IMR-90 (cell line): ENCODE data around the gene HHIP. TPM values are rescaled to one million over a fixed set of nuclear protein-coding genes. Genes with fewer than 3 reads are reported as not detected.

Experiments used
- ATAC-seq: fragments of 200-7000 bp; cut with Tn5 transposase; 2 replicates; pipeline ENCODE4 v1.9.1; 2020; ENCODE audit warnings: low read depth, mild to moderate bottlenecking, moderate library complexity
- BruUV-seq: library from RNA; stranded (reverse); fragments of 400-500 nt; replicated peaks from 2 replicates; lab custom pipeline; 2021; lab: Mats Ljungman, UMichigan
- CTCF ChIA-PET: fragments of 300-600 bp; formaldehyde crosslinking; extraction: SDS; loops from one replicate; lab custom pipeline; 2021; ENCODE audit warnings: antibody characterized with exemption; lab: Yijun Ruan, JAX
- POLR2A ChIA-PET: fragments of 300-600 bp; sonication (Branson Sonifier 250); formaldehyde crosslinking; loops from one replicate; lab custom pipeline; 2022; ENCODE audit warnings: antibody characterized with exemption; ENCODE audit not compliant: unreplicated experiment; lab: Charles Lee
- DNase-seq: peaks from one replicate; pipeline ENCODE4 v3.0.0; 2013
- H2AFZ ChIP-seq: replicated peaks from 2 replicates; pipeline ENCODE3; 2013; ENCODE audit warnings: low read length, mild to moderate bottlenecking; ENCODE audit not compliant: poor library complexity
- H2AK5ac ChIP-seq: 2 replicates; pipeline ENCODE4 v1.6.1; 2013; ENCODE audit warnings: low read depth, low read length, inconsistent platforms
- H2AK9ac ChIP-seq: replicated peaks from 2 replicates; pipeline ENCODE3; 2013; ENCODE audit warnings: mild to moderate bottlenecking, low read depth, low read length, moderate library complexity; ENCODE audit not compliant: poor library complexity
- H2BK120ac ChIP-seq: 2 replicates; pipeline ENCODE4 v1.6.1; 2013; ENCODE audit warnings: low read depth, low read length, inconsistent platforms
- H2BK15ac ChIP-seq: 3 replicates; pipeline ENCODE4 v1.6.1; 2013; ENCODE audit warnings: low read depth, low read length, inconsistent platforms
- H2BK20ac ChIP-seq: 2 replicates; pipeline ENCODE4 v1.6.1; 2013; ENCODE audit warnings: low read depth, mild to moderate bottlenecking, inconsistent platforms, low read length, moderate library complexity
- H2BK5ac ChIP-seq: 2 replicates; pipeline ENCODE4 v1.6.1; 2013; ENCODE audit warnings: mild to moderate bottlenecking, low read depth, low read length, inconsistent platforms; ENCODE audit not compliant: poor library complexity, severe bottlenecking
- H3K14ac ChIP-seq: replicated peaks from 2 replicates; pipeline ENCODE4 v1.6.1; 2013; ENCODE audit warnings: low read depth, low read length, inconsistent platforms
- H3K18ac ChIP-seq: 2 replicates; pipeline ENCODE4 v1.6.1; 2013; ENCODE audit warnings: low read depth, low read length, control low read depth
- H3K23ac ChIP-seq: 2 replicates; pipeline ENCODE4 v1.6.1; 2013; ENCODE audit warnings: low read depth, low read length, inconsistent platforms
- H3K27ac ChIP-seq: 2 replicates; pipeline ENCODE4 v1.5.1; 2013; ENCODE audit warnings: mild to moderate bottlenecking, control low read depth, low read length; ENCODE audit not compliant: insufficient read depth
- H3K27me3 ChIP-seq: 2 replicates; pipeline ENCODE4 v1.6.1; 2013; ENCODE audit warnings: low read length; ENCODE audit not compliant: control insufficient read depth, insufficient read depth
- H3K36me3 ChIP-seq: 2 replicates; pipeline ENCODE4 v1.6.1; 2013; ENCODE audit warnings: low read length, mixed read lengths; ENCODE audit not compliant: control insufficient read depth, insufficient read depth
- H3K4ac ChIP-seq: 2 replicates; pipeline ENCODE4 v1.6.1; 2013; ENCODE audit warnings: low read depth, low read length, inconsistent platforms
- H3K4me1 ChIP-seq: 2 replicates; pipeline ENCODE4 v1.6.1; 2013; ENCODE audit warnings: low read length, mixed read lengths; ENCODE audit not compliant: control insufficient read depth, insufficient read depth
- H3K4me2 ChIP-seq: 2 replicates; pipeline ENCODE4 v1.6.1; 2013; ENCODE audit warnings: low read depth, mild to moderate bottlenecking, control low read depth, low read length, moderate library complexity
- H3K4me3 ChIP-seq: 2 replicates; pipeline ENCODE4 v1.5.1; 2013; ENCODE audit warnings: low read depth, mild to moderate bottlenecking, control low read depth, low read length, moderate library complexity; ENCODE audit not compliant: insufficient read depth
- H3K56ac ChIP-seq: 2 replicates; pipeline ENCODE4 v1.6.1; 2013; ENCODE audit warnings: low read length, inconsistent platforms; ENCODE audit not compliant: insufficient read depth; ENCODE audit errors: extremely low read depth
- H3K79me1 ChIP-seq, 2 experiments: 2 replicates each; pipeline ENCODE4 v1.6.1; 2013; ENCODE audit warnings: low read length in 2 of 2, inconsistent platforms in 1 of 2, low read depth in 1 of 2
- H3K9ac ChIP-seq: 2 replicates; pipeline ENCODE4 v1.6.1; 2013; ENCODE audit warnings: low read depth, low read length, control low read depth
- H3K9me1 ChIP-seq: 2 replicates; pipeline ENCODE4 v1.6.1; 2013; ENCODE audit warnings: low read length, inconsistent platforms; ENCODE audit not compliant: insufficient read depth
- H3K9me3 ChIP-seq: 2 replicates; pipeline ENCODE4 v1.6.1; 2013; ENCODE audit warnings: low read length; ENCODE audit not compliant: control insufficient read depth, insufficient read depth
- H4K20me1 ChIP-seq: 2 replicates; pipeline ENCODE4 v1.6.1; 2013; ENCODE audit warnings: low read length, inconsistent platforms; ENCODE audit not compliant: insufficient read depth
- H4K5ac ChIP-seq: 2 replicates; pipeline ENCODE4 v1.6.1; 2013; ENCODE audit warnings: mild to moderate bottlenecking, low read depth, low read length, control low read depth
- H4K8ac ChIP-seq, 2 experiments: 2 replicates each; pipeline ENCODE4 v1.6.1; 2013; ENCODE audit warnings: low read depth in 2 of 2, low read length in 2 of 2, control low read depth in 1 of 2, inconsistent platforms in 1 of 2
- H4K91ac ChIP-seq: 2 replicates; pipeline ENCODE4 v1.6.1; 2013; ENCODE audit warnings: low read depth, low read length, inconsistent platforms; ENCODE audit not compliant: insufficient read depth
- MAFK ChIP-seq: IDR thresholded peaks from 2 replicates; pipeline ENCODE4 v1.6.1; 2012; ENCODE audit warnings: low read depth, low read length, improper control_type of control experiment
- MXI1 ChIP-seq: IDR thresholded peaks from 2 replicates; pipeline ENCODE4 v1.6.1; 2012; ENCODE audit warnings: low read depth, mild to moderate bottlenecking, low read length, moderate library complexity, borderline replicate concordance
- SMC3 ChIP-seq: fragments of 150-350 bp; IDR thresholded peaks from 2 replicates; pipeline ENCODE4 v1.6.1; 2016; ENCODE audit warnings: low read depth, mild to moderate bottlenecking, antibody characterized with exemption, low read length, moderate library complexity
- WGBS, 2 experiments: methylation state at CpG; one replicate each; pipeline versions ENCODE4 v1.1.5 to v1.1.7; 2013; ENCODE audit warnings: missing lambda C conversion rate in 2 of 2; ENCODE audit not compliant: insufficient read length in 1 of 2; ENCODE audit errors: extremely low coverage in 2 of 2; 5-methylcytosine and 5-hydroxymethylcytosine counted together
- dilution Hi-C: fragments of 300-500 bp; cut with HindIII; formaldehyde crosslinking; loops from one replicate; pipeline ENCODE4 v1.14.3; 2018; ENCODE audit warnings: low sequenced_read_pairs; ENCODE audit not compliant: unreplicated experiment
- in situ Hi-C: fragments of 300-500 bp; cut with MboI; formaldehyde crosslinking; loops from 3 replicates; pipeline ENCODE4 v1.14.3; 2019; ENCODE audit warnings: low sequenced_read_pairs, inconsistent platforms, mixed read lengths
- intact Hi-C: fragments of 100-400 bp; cut with micrococcal nuclease; formaldehyde crosslinking; loops from 2 replicates; pipeline ENCODE4 v1.10.0; 2022
- polyA plus RNA-seq, 3 experiments: library from polyadenylated mRNA; depleted of rRNA; stranded (reverse); fragments of >200 nt; gene quantifications; 2 replicates each; pipeline ENCODE4 v1.2.3, GENCODE V29; 2012; ENCODE audit warnings: low replicate concordance in 1 of 3
- total RNA-seq: library from RNA; depleted of rRNA; stranded (reverse); fragments of >200 nt; gene quantifications from 2 replicates; pipeline ENCODE4 v1.2.3, GENCODE V29; 2012

Gene HHIP
- total and polyA plus RNA-seq, 2 of the 4 experiments (the other 2 are of a cell fraction): 6.6 to 9.6 TPM

DNA sequence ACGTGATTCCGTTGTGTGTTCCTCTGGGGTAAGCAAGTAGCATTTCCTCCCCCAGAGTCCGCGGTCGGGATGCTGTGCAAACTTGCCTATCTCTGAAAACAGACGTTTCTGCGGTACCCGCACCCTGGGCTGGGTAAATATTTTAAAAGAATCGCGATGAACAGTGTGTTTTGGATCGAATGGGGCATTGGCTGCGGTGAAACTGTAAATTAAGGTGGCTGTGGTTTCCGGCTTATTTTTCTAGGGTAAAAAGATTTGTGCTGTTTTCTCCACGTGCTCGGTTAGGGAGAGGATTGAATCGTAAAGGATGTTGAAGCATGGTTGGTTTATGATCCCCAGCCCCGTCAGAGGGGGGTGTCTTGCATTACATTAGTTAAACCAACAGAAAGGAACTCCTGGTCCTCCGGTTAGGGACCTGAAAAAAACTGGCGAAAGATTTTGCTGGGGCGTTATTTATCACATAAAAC, 1.2 kb downstream of the HHIP start:
- H3K4me3 ChIP-seq: peak overlapping the region; percentile 88
- H3K9me3 ChIP-seq: no peaks in the 10 kb centered on the region
- H3K4me2 ChIP-seq: peak overlapping the region; percentile 94
- H3K36me3 ChIP-seq: no peaks in the 10 kb centered on the region
- H2AFZ ChIP-seq: peak overlapping the region; percentile 81
- TF ChIP-seq SMC3 (no peak), MXI1 (0 out of 2 replicates have a peak, but pooled peaks have one; percentile 48), MAFK (no peak)
- peak overlapping the region; percentile 3; the same call in 1 of the 2 replicates for H2BK20ac ChIP-seq
- peaks cover 16 to 22% of the 10 kb centered on the region in 2 experiments for H3K79me1 ChIP-seq
- H3K27ac ChIP-seq: no peak overlapping the region
- in situ Hi-C loops (no loop called here), intact Hi-C loops (loop anchor here (10.0 kb wide), 1 partner anchor 448 kb away; the partner anchor contains the start of genes ABCE1 and ANAPC10), dilution Hi-C loops (no loop called here)
- peaks cover 7% of the 10 kb centered on the region for H3K4me1 ChIP-seq
- CTCF ChIA-PET: no interaction called here
- DNase-seq (peak; percentile 51), ATAC-seq (peak; percentile 10; the same call in 1 of the 2 replicates)
- peak overlapping the region in 1 of 2 experiments; percentile 40; a peak in 1 of 4 replicates for H4K8ac ChIP-seq
- H3K27me3 ChIP-seq: no peaks in the 10 kb centered on the region
- H3K23ac ChIP-seq: peak overlapping the region; percentile 70; the same call in 1 of the 2 replicates
- BruUV-seq: no TSS peak
- H2BK15ac ChIP-seq: no peak overlapping the region; the same call in 2 of the 3 replicates
- no peaks in the 10 kb centered on the region for H4K20me1 ChIP-seq
- peak overlapping the region; percentile 4; the same call in 1 of the 2 replicates for H4K91ac ChIP-seq
- H3K9me1 ChIP-seq: peaks cover 4% of the 10 kb centered on the region
- H3K56ac ChIP-seq: 0 out of 2 replicates have a peak overlapping the region, but pooled peaks have one; percentile 9
- WGBS, 2 experiments: no CpG with 5 or more reads among the region's 20 CpGs
- H2BK5ac ChIP-seq: no peak overlapping the region
- H3K9ac ChIP-seq: peak overlapping the region; percentile 19; the same call in 1 of the 2 replicates
- H2AK5ac ChIP-seq: no peak overlapping the region
- H2BK120ac ChIP-seq: no peak overlapping the region; the same call in 1 of the 2 replicates
- H3K4ac ChIP-seq: peak overlapping the region; percentile 45
- H3K14ac ChIP-seq: 0 out of 2 replicates have a peak overlapping the region, but pooled peaks have one; percentile 66
- no peak overlapping the region for H4K5ac ChIP-seq
- POLR2A ChIA-PET: no interaction called here
- peak overlapping the region; percentile 73 for H2AK9ac ChIP-seq
- H3K18ac ChIP-seq: no peak overlapping the region
